Measurements from ENCODE around the gene MPRIP.

DNA sequence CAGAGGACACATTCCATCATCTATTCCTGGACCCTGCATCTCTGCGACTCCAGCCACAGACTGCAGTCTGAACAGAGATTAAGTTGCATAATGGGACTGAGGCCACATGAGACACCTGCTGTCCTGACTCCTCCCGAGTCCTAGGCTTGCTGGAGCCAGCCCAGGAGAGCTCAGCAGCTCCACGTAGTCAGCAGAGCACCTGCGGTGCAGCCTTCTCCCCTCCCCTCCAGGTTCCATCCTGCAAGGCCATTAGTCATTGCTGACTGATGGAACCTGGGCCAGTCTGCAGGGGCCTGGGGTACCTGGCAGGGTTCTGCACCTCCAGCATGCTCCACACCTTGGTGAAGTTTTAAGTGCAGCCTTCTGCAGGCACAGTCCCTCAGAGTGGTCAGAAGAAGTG is 87.2 kb downstream of the MPRIP start:
- TF ChIP-seq OVOL2 (CRISPR knock-in tag; IDR thresholded peaks at IDR 0.05; ENCODE audit: borderline replicate concordance) (no peak), NFYB (CRISPR knock-in tag; conservative IDR thresholded peaks at IDR 0.05; ENCODE audit: low read depth) (no peak), ATF1 (CRISPR knock-in tag; IDR thresholded peaks at IDR 0.05) (no peak), FOXK1 (CRISPR knock-in tag; IDR thresholded peaks at IDR 0.05) (no peak)
- TF ChIP-seq, protein P1, sequence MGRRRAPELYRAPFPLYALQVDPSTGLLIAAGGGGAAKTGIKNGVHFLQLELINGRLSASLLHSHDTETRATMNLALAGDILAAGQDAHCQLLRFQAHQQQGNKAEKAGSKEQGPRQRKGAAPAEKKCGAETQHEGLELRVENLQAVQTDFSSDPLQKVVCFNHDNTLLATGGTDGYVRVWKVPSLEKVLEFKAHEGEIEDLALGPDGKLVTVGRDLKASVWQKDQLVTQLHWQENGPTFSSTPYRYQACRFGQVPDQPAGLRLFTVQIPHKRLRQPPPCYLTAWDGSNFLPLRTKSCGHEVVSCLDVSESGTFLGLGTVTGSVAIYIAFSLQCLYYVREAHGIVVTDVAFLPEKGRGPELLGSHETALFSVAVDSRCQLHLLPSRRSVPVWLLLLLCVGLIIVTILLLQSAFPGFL (CRISPR knock-in tag; IDR thresholded peaks at IDR 0.05; ENCODE audit: borderline replicate concordance): no peak
- TF ChIP-seq, protein P2, sequence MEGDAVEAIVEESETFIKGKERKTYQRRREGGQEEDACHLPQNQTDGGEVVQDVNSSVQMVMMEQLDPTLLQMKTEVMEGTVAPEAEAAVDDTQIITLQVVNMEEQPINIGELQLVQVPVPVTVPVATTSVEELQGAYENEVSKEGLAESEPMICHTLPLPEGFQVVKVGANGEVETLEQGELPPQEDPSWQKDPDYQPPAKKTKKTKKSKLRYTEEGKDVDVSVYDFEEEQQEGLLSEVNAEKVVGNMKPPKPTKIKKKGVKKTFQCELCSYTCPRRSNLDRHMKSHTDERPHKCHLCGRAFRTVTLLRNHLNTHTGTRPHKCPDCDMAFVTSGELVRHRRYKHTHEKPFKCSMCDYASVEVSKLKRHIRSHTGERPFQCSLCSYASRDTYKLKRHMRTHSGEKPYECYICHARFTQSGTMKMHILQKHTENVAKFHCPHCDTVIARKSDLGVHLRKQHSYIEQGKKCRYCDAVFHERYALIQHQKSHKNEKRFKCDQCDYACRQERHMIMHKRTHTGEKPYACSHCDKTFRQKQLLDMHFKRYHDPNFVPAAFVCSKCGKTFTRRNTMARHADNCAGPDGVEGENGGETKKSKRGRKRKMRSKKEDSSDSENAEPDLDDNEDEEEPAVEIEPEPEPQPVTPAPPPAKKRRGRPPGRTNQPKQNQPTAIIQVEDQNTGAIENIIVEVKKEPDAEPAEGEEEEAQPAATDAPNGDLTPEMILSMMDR (IDR thresholded peaks at IDR 0.05): no peak
- TF ChIP-seq, protein P3, sequence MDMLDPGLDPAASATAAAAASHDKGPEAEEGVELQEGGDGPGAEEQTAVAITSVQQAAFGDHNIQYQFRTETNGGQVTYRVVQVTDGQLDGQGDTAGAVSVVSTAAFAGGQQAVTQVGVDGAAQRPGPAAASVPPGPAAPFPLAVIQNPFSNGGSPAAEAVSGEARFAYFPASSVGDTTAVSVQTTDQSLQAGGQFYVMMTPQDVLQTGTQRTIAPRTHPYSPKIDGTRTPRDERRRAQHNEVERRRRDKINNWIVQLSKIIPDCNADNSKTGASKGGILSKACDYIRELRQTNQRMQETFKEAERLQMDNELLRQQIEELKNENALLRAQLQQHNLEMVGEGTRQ (CRISPR knock-in tag; IDR thresholded peaks at IDR 0.05): no peak
